Measurements from ENCODE around the gene CSTB.

DNA sequence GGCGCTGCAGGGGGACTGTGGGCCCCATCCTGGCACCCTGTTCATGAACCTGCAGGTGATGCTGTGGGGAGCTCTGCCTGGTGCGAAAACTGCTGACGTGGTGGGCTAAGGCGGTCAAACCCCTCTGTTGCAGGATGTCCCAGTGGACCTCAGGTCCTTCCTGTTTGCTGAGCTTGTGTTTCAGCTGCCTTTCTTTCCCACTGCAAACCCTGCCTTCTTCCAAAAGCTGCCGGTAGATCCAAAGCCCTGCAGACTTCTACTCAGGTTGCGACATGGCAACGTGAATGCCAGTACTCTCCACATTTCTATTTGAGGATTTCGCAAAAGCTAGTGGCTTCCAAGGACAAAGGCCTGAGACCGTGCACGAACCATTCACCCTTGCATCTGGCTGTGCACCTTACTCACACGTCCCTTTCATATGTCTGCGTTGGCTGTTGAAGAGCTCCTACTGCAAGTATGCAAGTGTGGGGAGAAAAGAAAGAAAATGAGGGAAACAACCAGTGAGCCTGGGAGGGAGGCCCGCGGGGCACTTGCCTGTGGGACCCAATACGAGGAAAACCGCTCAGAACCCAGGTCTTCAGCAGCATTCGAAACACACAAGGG lies 7.1 kb upstream of the CSTB start:
- TF ChIP-seq, protein P1, sequence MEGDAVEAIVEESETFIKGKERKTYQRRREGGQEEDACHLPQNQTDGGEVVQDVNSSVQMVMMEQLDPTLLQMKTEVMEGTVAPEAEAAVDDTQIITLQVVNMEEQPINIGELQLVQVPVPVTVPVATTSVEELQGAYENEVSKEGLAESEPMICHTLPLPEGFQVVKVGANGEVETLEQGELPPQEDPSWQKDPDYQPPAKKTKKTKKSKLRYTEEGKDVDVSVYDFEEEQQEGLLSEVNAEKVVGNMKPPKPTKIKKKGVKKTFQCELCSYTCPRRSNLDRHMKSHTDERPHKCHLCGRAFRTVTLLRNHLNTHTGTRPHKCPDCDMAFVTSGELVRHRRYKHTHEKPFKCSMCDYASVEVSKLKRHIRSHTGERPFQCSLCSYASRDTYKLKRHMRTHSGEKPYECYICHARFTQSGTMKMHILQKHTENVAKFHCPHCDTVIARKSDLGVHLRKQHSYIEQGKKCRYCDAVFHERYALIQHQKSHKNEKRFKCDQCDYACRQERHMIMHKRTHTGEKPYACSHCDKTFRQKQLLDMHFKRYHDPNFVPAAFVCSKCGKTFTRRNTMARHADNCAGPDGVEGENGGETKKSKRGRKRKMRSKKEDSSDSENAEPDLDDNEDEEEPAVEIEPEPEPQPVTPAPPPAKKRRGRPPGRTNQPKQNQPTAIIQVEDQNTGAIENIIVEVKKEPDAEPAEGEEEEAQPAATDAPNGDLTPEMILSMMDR (IDR thresholded peaks at IDR 0.05) = no peak
- no peak for TF ChIP-seq POLR2AphosphoS5 (IDR thresholded peaks at IDR 0.05)
